Measurements from ENCODE around the gene FPGS.

FPGS gene

DNA sequence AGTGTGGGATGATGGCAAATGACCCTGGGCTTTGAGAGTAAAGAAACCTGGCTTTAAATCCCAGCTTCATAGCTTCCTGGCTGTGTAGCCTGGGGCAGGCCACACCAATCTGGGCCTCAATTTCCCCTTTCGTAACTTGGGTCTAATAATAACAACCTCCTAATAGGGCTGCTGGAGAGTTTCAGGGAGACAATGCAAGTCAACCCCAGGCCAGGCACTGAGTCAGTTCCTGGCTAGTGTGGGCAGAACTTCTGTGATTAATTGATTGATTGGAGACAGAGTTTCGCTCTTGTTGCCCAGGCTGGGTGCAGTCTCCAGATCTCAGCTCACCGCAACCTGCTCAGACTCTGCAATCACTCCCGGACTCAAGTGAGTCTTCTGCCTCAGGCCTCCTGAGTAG, 20.9 kb upstream of the FPGS start:
- in situ Hi-C loops (cut with MboI; ENCODE audit: low pct_unique_long_range_greater_than_20kb, low sequenced_read_pairs, unreplicated experiment) = loop anchor here (10.0 kb wide), 1 partner anchor 133 kb away; the partner anchor contains the start of gene ST6GALNAC4
- DNase-seq (ENCODE audit: low spot score) = no peak
- no peak for TF ChIP-seq CTCF (IDR thresholded peaks at IDR 0.05; ENCODE audit: extremely low read depth, insufficient read depth, missing control alignments)

- TF ChIP-seq CTCF (IDR thresholded peaks at IDR 0.05; ENCODE audit: extremely low read depth, insufficient read depth, missing control alignments) = no peak
- in situ Hi-C loops (cut with MboI; ENCODE audit: low pct_unique_long_range_greater_than_20kb, low sequenced_read_pairs, unreplicated experiment) = loop anchor here (10.0 kb wide), 1 partner anchor 131 kb away; the partner anchor contains the start of gene ST6GALNAC4
- DNase-seq (ENCODE audit: low spot score) = peak; percentile 66
Observed at GRCh38 chr9:127783111-127784008, 19.3 kb upstream of the FPGS start.

GRCh38 chr9:127785023-127785932, 17.4 kb upstream of the FPGS start:
- peak; percentile 83 for TF ChIP-seq CTCF (IDR thresholded peaks at IDR 0.05; ENCODE audit: extremely low read depth, insufficient read depth, missing control alignments)
- DNase-seq (ENCODE audit: low spot score) = peak; percentile 94
- in situ Hi-C loops (cut with MboI; ENCODE audit: low pct_unique_long_range_greater_than_20kb, low sequenced_read_pairs, unreplicated experiment) = loop anchor here (10.0 kb wide), 1 partner anchor 130 kb away; the partner anchor contains the start of gene ST6GALNAC4

- peak; percentile 98 for DNase-seq (ENCODE audit: low spot score)
- peak; percentile 40 for TF ChIP-seq CTCF (IDR thresholded peaks at IDR 0.05; ENCODE audit: extremely low read depth, insufficient read depth, missing control alignments)
- in situ Hi-C loops (cut with MboI; ENCODE audit: low pct_unique_long_range_greater_than_20kb, low sequenced_read_pairs, unreplicated experiment) = loop anchor here (10.0 kb wide), 1 partner anchor 129 kb away; the partner anchor contains the start of gene ST6GALNAC4
Observed at GRCh38 chr9:127785933-127786772, 16.5 kb upstream of the FPGS start, which contains the start of gene CDK9. Gene CDK9, plus strand, starts transcription at chr9:127786034. Its CDS starts 115 bp downstream, at chr9:127786149.

DNA sequence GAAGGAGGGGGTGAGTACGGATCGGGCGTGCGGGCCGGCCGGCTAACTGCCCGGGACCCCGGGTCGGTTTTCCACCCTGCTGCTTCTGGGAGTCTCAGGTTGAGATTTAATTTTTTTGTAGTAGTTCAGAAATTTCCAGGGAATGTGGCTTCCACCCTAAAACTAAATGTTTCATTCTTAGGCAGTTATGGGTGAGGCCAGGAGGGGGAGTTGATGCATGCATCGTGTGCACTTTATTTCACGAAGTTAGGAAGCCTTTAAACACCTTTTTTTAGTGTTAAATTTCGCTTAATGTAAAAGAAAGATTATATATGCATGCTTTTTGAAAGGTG, 15.9 kb upstream of the FPGS start:
- in situ Hi-C loops (cut with MboI; ENCODE audit: low pct_unique_long_range_greater_than_20kb, low sequenced_read_pairs, unreplicated experiment) = loop anchor here (10.0 kb wide), 1 partner anchor 128 kb away; the partner anchor contains the start of gene ST6GALNAC4
- peak; percentile 36 for TF ChIP-seq CTCF (IDR thresholded peaks at IDR 0.05; ENCODE audit: extremely low read depth, insufficient read depth, missing control alignments)
- no peak for DNase-seq (ENCODE audit: low spot score)

All from GM13977 (cell line).